NCI-H345 treated with DMSO at 0.1 percent for 48 hours (cell line): ENCODE results near the gene OAS2.

ENCODE experiments used
- DNase-seq: peaks from one replicate; lab custom pipeline; 2025; ENCODE audit not compliant: unreplicated experiment; lab: John Stamatoyannopoulos, UW

The OAS2 gene, protein sequence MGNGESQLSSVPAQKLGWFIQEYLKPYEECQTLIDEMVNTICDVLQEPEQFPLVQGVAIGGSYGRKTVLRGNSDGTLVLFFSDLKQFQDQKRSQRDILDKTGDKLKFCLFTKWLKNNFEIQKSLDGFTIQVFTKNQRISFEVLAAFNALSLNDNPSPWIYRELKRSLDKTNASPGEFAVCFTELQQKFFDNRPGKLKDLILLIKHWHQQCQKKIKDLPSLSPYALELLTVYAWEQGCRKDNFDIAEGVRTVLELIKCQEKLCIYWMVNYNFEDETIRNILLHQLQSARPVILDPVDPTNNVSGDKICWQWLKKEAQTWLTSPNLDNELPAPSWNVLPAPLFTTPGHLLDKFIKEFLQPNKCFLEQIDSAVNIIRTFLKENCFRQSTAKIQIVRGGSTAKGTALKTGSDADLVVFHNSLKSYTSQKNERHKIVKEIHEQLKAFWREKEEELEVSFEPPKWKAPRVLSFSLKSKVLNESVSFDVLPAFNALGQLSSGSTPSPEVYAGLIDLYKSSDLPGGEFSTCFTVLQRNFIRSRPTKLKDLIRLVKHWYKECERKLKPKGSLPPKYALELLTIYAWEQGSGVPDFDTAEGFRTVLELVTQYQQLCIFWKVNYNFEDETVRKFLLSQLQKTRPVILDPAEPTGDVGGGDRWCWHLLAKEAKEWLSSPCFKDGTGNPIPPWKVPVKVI

DNA sequence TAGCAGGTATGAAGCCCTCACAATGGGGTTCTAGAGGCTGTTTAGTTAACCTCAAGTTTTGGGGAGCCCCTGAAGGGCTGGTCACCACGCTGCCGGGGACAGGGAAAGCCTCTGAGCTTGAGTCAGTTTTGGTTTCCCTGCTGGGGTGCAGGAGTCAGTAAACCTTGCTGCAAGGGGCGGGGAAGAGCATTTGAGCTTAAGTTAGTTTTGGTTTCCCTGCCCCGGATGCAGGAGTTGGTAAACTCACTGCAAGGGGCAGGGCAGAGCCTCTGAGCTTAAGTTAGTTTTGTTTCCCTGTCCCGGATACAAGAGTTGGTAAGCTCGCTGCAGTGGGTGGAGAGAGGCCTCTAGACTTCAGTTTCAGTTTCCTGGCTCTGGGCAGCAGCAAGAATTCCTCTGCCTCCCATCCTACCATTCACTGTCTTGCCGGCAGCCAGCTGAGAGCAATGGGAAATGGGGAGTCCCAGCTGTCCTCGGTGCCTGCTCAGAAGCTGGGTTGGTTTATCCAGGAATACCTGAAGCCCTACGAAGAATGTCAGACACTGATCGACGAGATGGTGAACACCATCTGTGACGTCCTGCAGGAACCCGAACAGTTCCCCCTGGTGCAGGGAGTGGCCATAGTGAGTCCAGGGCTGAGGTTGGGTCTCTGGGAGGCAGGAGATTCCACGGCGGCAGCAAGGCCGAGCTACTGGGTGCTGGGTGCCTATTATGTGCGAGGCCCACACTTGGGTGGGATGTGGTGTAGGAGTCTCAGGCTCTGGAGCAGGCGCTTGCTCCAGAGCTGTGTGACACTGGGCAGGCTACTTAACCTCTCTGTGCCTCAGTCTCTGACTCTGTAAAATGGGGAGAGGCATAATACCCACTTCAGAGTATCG is at the start of gene OAS2:
OAS2 (plus strand) TSS at position 357 of the 878 bp plus-strand sequence; CDS start at position 447, 90 bp downstream.
- no peak for DNase-seq

GRCh38 chr12:112928978-112929377 is 49.3 kb upstream of the OAS2 start:
- DNase-seq, result no peak

GRCh38 chr12:112929715-112930114 is 48.6 kb upstream of the OAS2 start:
- no peak for DNase-seq

- no peak for DNase-seq
These were observed 48.0 kb upstream of the OAS2 start for GRCh38 chr12:112930350-112930749.

GRCh38 chr12:112932485-112933128 is 45.7 kb upstream of the OAS2 start:
- no peak for DNase-seq

DNA sequence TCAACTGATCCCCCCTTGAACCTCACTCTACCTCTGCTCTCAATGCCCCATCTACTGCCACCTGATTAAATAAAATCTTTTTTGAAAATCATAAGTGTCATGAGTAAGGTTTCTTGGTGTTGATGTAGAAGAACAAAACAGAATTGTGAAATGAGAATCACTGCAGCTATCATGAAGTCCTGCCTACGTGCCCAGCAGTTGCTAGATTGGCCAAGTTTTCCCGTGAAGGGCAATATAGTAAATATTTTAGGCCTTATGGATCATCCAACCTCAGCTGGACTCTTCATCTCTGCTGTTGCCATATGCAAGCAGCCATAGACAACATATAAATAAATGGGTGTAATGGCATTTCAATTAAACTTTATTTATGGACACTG is 45.2 kb upstream of the OAS2 start:
- DNase-seq, result no peak

- no peak for DNase-seq
These were observed 42.1 kb upstream of the OAS2 start for GRCh38 chr12:112936264-112936663.

- no peak for DNase-seq
These were observed 41.4 kb upstream of the OAS2 start for GRCh38 chr12:112936927-112937326.

- no peak for DNase-seq
These were observed 40.3 kb upstream of the OAS2 start, which contains the start of gene OAS3 for GRCh38 chr12:112937741-112938719. Gene OAS3, plus strand, starts transcription at chr12:112938474. Its CDS starts 57 bp downstream, at chr12:112938531.

DNA sequence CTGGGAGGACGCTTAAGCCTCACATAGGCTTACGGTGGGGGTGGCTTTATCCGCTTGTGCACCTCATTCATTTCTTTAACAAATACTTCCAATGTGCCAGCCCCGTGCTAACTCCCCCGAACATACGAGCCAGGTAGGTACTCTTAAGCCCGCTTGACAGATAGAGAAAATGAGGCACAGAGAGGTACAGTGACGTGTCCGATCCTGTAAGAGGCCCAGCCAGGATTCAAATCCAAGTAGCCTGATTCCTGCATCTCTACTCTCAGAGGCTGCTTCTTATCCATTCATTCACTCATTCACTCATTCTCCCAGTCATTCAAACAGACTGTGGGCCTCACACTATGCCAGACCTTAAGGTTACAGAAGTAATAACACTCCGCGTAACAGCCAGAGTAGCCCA is 39.6 kb upstream of the OAS2 start:
- DNase-seq, result no peak

DNA sequence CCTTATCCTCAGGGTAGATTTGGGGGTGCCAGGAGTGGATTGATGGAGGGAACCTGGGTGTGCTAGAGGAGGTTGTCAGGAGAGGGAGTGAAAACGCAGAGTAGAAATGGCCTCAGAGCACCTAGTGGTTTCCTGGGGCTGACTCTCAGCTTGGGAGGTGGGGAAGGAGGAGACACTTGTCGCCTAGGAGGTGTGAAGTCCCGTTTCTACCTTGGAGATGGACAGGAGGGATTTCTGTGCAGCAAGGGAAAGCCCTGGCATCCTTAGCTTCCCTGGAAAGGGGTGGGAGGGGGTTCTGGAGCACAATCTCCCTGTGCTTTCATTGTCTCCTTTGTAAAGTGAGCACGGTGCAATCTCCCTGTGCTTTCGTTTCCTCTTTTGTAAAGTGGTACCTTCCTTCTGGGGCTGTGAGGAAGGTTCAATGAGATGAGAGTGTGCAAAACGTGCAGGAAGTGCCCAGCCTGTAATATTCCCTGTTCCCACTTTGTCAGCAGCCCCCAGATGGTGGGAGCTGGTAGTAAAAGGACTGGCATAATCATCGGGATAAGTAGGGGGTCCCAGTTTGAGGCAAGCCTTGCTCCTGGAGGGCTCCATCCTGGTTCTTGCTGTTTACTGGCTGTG is 38.4 kb upstream of the OAS2 start:
- no peak for DNase-seq

GRCh38 chr12:112941528-112942335 is 36.6 kb upstream of the OAS2 start:
- DNase-seq, result no peak

- no peak for DNase-seq
These were observed 35.7 kb upstream of the OAS2 start for GRCh38 chr12:112942572-112942971.

- DNase-seq, result no peak
These were observed 34.2 kb upstream of the OAS2 start for GRCh38 chr12:112944024-112944690.

- no peak for DNase-seq
These were observed 32.8 kb upstream of the OAS2 start for GRCh38 chr12:112945515-112945914.

DNA sequence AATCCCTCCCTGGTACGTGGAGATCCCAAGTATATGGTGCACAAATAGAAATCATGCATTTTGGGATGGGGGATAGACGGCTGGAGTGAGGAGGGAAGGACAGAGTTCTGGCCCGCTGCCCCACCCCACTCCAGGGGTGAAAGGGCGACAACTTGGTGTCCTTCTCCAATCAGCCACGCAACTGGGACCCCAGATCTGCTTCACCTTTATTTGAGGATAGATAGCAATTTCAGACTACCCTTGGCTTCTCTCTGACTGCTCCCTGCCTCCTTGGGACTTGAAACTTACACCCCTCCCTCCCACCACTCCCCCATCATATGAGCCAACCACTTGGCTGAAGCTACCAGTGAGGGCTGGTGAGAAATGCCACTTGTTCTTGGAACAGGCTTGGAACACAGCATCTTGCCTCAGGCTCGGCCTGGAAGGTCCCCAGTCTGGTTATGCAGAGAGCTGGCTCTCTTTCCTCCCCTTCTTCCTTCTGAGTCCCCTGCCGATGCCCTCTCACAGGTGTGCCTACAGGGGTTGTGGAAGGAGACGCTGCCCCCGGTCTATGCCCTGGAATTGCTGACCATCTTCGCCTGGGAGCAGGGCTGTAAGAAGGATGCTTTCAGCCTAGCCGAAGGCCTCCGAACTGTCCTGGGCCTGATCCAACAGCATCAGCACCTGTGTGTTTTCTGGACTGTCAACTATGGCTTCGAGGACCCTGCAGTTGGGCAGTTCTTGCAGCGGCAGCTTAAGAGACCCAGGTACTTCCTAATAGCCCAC is 31.9 kb upstream of the OAS2 start:
- no peak for DNase-seq

- no peak for DNase-seq
These were observed 31.0 kb upstream of the OAS2 start for GRCh38 chr12:112947314-112947713.
